Upper lobe of right lung (tissue), 1 donor: ENCODE results near the gene MEIS2. TPM values are rescaled to one million over a fixed set of nuclear protein-coding genes. Genes with fewer than 3 reads are reported as not detected.

Source experiments
- ATAC-seq: fragments of 200-7000 bp; cut with Tn5 transposase; one replicate; pipeline ENCODE4 v1.9.1; 2020; ENCODE audit warnings: mild to moderate bottlenecking, moderate library complexity
- DNase-seq: peaks from one replicate; pipeline ENCODE4 v3.0.0-alpha.2; 2020
- H3K27ac ChIP-seq: fragments of 200-600 bp; one replicate; pipeline ENCODE4 v1.8.0; 2022
- H3K27me3 ChIP-seq: fragments of 200-600 bp; one replicate; pipeline ENCODE4 v1.8.0; 2022; ENCODE audit warnings: mild to moderate bottlenecking
- H3K36me3 ChIP-seq: fragments of 200-600 bp; one replicate; pipeline ENCODE4 v1.8.0; 2022
- H3K4me1 ChIP-seq: fragments of 200-600 bp; one replicate; pipeline ENCODE4 v1.8.0; 2022
- H3K4me3 ChIP-seq: fragments of 200-600 bp; one replicate; pipeline ENCODE4 v1.8.0; 2022; ENCODE audit warnings: mild to moderate bottlenecking
- H3K9me3 ChIP-seq: fragments of 200-600 bp; one replicate; pipeline ENCODE4 v1.8.0; 2022
- CTCF ChIP-seq: fragments of 200-600 bp; IDR thresholded peaks from one replicate; pipeline ENCODE4 v1.8.0; 2022; ENCODE audit warnings: antibody characterized with exemption
- intact Hi-C: fragments of 100-400 bp; cut with DNase I; formaldehyde crosslinking; loops from one replicate; pipeline ENCODE4 v1.11.0; 2022
- total RNA-seq: library from RNA; stranded (reverse); fragmentation: NEBNext Ultra II Directional; extraction: Animal tissue kit (Norgen Biotek cat#: 25700); gene quantifications from one replicate; pipeline ENCODE4 v1.2.1, GENCODE V29; 2021
- donor health status: DM: no; HTN: yes; CAD: no; lungs with severe emphysema.

Gene MEIS2
- total RNA-seq, 1 donor from 2014 or later: 26.7 TPM

- Histone ChIP-seq H3K9me3 (no peaks in the 10 kb centered on the region), H3K4me1 (no peaks in the 10 kb centered on the region), H3K27ac (no peak overlapping the region), H3K27me3 (no peaks in the 10 kb centered on the region), H3K4me3 (no peak overlapping the region), H3K36me3 (no peaks in the 10 kb centered on the region)
- ATAC-seq (no peak), DNase-seq (no peak)
- intact Hi-C loops: no loop called here
- TF ChIP-seq CTCF: no peak
These were observed 196.3 kb downstream of the MEIS2 start for GRCh38 chr15:36903922-36904556.

GRCh38 chr15:36903195-36903594 is 197.2 kb downstream of the MEIS2 start:
- Histone ChIP-seq H3K36me3 (no peaks in the 10 kb centered on the region), H3K9me3 (no peaks in the 10 kb centered on the region), H3K27me3 (no peaks in the 10 kb centered on the region), H3K4me3 (no peak overlapping the region), H3K4me1 (no peaks in the 10 kb centered on the region), H3K27ac (no peak overlapping the region)
- ATAC-seq (no peak), DNase-seq (no peak)
- intact Hi-C loops: no loop called here
- no peak for TF ChIP-seq CTCF

GRCh38 chr15:36901012-36901411 is 199.3 kb downstream of the MEIS2 start:
- no peak overlapping the region for H3K4me3 ChIP-seq
- intact Hi-C loops: no loop called here
- H3K4me1 ChIP-seq: no peaks in the 10 kb centered on the region
- no peaks in the 10 kb centered on the region for H3K27me3 ChIP-seq
- DNase-seq (no peak), ATAC-seq (no peak)
- H3K36me3 ChIP-seq: peaks cover 5% of the 10 kb centered on the region
- no peaks in the 10 kb centered on the region for H3K9me3 ChIP-seq
- TF ChIP-seq CTCF: no peak
- no peak overlapping the region for H3K27ac ChIP-seq

GRCh38 chr15:36899696-36900095 is 200.7 kb downstream of the MEIS2 start:
- no peak overlapping the region for H3K4me3 ChIP-seq
- no peak for TF ChIP-seq CTCF
- H3K27ac ChIP-seq: no peak overlapping the region
- DNase-seq (no peak), ATAC-seq (no peak)
- no peaks in the 10 kb centered on the region for H3K27me3 ChIP-seq
- intact Hi-C loops: no loop called here
- peaks cover 13% of the 10 kb centered on the region for H3K36me3 ChIP-seq
- no peaks in the 10 kb centered on the region for H3K4me1 ChIP-seq
- H3K9me3 ChIP-seq: no peaks in the 10 kb centered on the region

- H3K4me3 ChIP-seq: no peak overlapping the region
- no peak for DNase-seq
- no peak for TF ChIP-seq CTCF
- H3K4me1 ChIP-seq: no peaks in the 10 kb centered on the region
- intact Hi-C loops: no loop called here
- H3K9me3 ChIP-seq: no peaks in the 10 kb centered on the region
- H3K36me3 ChIP-seq: peaks cover 20% of the 10 kb centered on the region
- H3K27ac ChIP-seq: no peak overlapping the region
- no peaks in the 10 kb centered on the region for H3K27me3 ChIP-seq
- ATAC-seq: no peak
These were observed 201.7 kb downstream of the MEIS2 start for GRCh38 chr15:36898536-36899126.
